Neural progenitor cell (in vitro differentiated cells): ENCODE data around the gene ZNF501. TPM values are rescaled to one million over a fixed set of nuclear protein-coding genes. Genes with fewer than 3 reads are reported as not detected.

Experiments used
- DNase-seq: peaks from one replicate; pipeline ENCODE4 v3.0.0-alpha.2; 2016; ENCODE audit warnings: low spot score
- H2AFZ ChIP-seq: fragments of 200-600 bp; sonication (generic); replicated peaks from 2 replicates; pipeline ENCODE4 v1.6.1; 2016; ENCODE audit warnings: antibody characterized with exemption
- H3F3A ChIP-seq: fragments of 200-600 bp; sonication (generic); 2 replicates; pipeline ENCODE4 v1.6.1; 2016; ENCODE audit warnings: antibody characterized with exemption, low read depth
- H3K27ac ChIP-seq: fragments of 200-600 bp; sonication (generic); 2 replicates; pipeline ENCODE4 v1.5.1; 2016; ENCODE audit warnings: mild to moderate bottlenecking
- H3K27me3 ChIP-seq: fragments of 200-600 bp; sonication (generic); 2 replicates; pipeline ENCODE4 v1.6.1; 2016; ENCODE audit warnings: mild to moderate bottlenecking, moderate library complexity
- H3K36me3 ChIP-seq: fragments of 200-600 bp; sonication (generic); 2 replicates; pipeline ENCODE4 v1.5.1; 2016
- H3K4me1 ChIP-seq: fragments of 200-600 bp; sonication (generic); 2 replicates; pipeline ENCODE4 v1.6.1; 2016; ENCODE audit warnings: mixed run types
- H3K4me2 ChIP-seq: fragments of 200-600 bp; sonication (generic); 2 replicates; pipeline ENCODE4 v1.6.1; 2016
- H3K4me3 ChIP-seq: fragments of 200-600 bp; sonication (generic); 2 replicates; pipeline ENCODE4 v1.5.1; 2016
- H3K79me2 ChIP-seq: fragments of 200-600 bp; sonication (generic); 2 replicates; pipeline ENCODE4 v1.6.1; 2016; ENCODE audit warnings: low read depth
- H3K9ac ChIP-seq: fragments of 200-600 bp; sonication (generic); 2 replicates; pipeline ENCODE4 v1.6.1; 2016
- H3K9me3 ChIP-seq: fragments of 200-600 bp; sonication (generic); 2 replicates; pipeline ENCODE4 v1.5.1; 2016; ENCODE audit warnings: low read depth
- H4K20me1 ChIP-seq: fragments of 200-600 bp; sonication (generic); 2 replicates; pipeline ENCODE4 v1.6.1; 2016; ENCODE audit warnings: low read depth
- H3K27ac Mint-ChIP-seq: 3 replicates; pipeline ENCODE4 v1.8.0; 2021; ENCODE audit warnings: mixed read lengths
- H3K27me3 Mint-ChIP-seq: 2 replicates; pipeline ENCODE4 v1.8.0; 2022; ENCODE audit warnings: low read depth, mild to moderate bottlenecking, inconsistent platforms, moderate library complexity, mixed read lengths; ENCODE audit not compliant: insufficient read depth
- H3K36me3 Mint-ChIP-seq: 3 replicates; pipeline ENCODE4 v1.8.0; 2021; ENCODE audit warnings: mixed read lengths
- H3K4me1 Mint-ChIP-seq: 3 replicates; pipeline ENCODE4 v1.8.0; 2021; ENCODE audit warnings: mixed read lengths
- H3K4me3 Mint-ChIP-seq: 3 replicates; pipeline ENCODE4 v1.8.0; 2021; ENCODE audit warnings: mild to moderate bottlenecking, moderate library complexity, mixed read lengths
- H3K9me3 Mint-ChIP-seq: 3 replicates; pipeline ENCODE4 v1.8.0; 2020; ENCODE audit warnings: mixed read lengths
- EZH2 ChIP-seq: fragments of 200-600 bp; sonication (generic); IDR thresholded peaks from 2 replicates; pipeline ENCODE4 v1.6.1; 2017; ENCODE audit warnings: antibody characterized with exemption, mild to moderate bottlenecking, moderate library complexity
- EZH2phosphoT487 ChIP-seq: fragments of 200-600 bp; sonication (generic); IDR thresholded peaks from 2 replicates; pipeline ENCODE4 v1.6.1; 2017; ENCODE audit warnings: antibody characterized with exemption
- total RNA-seq: library from RNA; depleted of rRNA; stranded (reverse); fragments of >200 nt; gene quantifications from 2 replicates; pipeline ENCODE4 v1.2.3, GENCODE V29; 2015; ENCODE audit warnings: low replicate concordance
- TF ChIP-seq, protein P1 (sequence below): fragments of 200-600 bp; sonication (generic); IDR thresholded peaks from 2 replicates; pipeline ENCODE4 v1.5.1; 2017; ENCODE audit warnings: antibody characterized with exemption, mild to moderate bottlenecking

The ZNF501 gene
- total RNA-seq, 1 donor from 2014 or later, result 12.6 TPM

- peaks cover 22% of the 10 kb centered on the region for H3K36me3 Mint-ChIP-seq
- H3K4me3 ChIP-seq, result peak overlapping the region; percentile 52
These were observed 44.2 kb upstream of the ZNF501 start for GRCh38 chr3:44685128-44685800.

DNA sequence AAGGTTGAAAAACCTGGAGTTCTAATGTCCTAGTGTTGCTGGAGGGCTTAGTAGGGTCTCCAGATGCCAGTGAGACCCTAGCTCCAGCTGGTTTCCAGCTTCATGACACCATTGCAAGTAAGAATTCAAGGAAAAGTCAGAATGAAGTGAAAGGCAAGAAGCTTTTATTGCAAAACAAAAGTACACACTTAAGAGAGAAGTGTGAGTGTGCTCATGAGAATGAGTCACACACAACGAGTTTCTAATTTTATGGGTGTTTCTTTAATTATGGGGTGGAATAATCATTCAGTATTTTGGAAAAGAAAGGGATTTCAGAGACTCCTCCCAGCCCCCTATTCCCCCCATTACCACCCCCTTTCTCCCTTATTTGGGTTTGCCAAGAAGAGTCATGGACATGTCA lies 41.5 kb upstream of the ZNF501 start:
- Mint-ChIP-seq H3K36me3 (peaks cover 20% of the 10 kb centered on the region), H3K9me3 (peaks cover 40% of the 10 kb centered on the region), H3K27me3 (peaks cover 7% of the 10 kb centered on the region), H3K4me3 (no peak overlapping the region), H3K27ac (no peak overlapping the region), H3K4me1 (peaks cover 3% of the 10 kb centered on the region)
- Histone ChIP-seq H3K79me2 (no peaks in the 10 kb centered on the region), H3K9ac (no peak overlapping the region), H3K9me3 (no peaks in the 10 kb centered on the region), H2AFZ (no peak overlapping the region), H3K4me2 (no peak overlapping the region), H3K36me3 (no peaks in the 10 kb centered on the region), H3K4me3 (no peak overlapping the region), H3K27me3 (peaks cover 6% of the 10 kb centered on the region), H4K20me1 (no peaks in the 10 kb centered on the region), H3K4me1 (no peaks in the 10 kb centered on the region), H3K27ac (no peak overlapping the region), H3F3A (no peaks in the 10 kb centered on the region)
- DNase-seq, result no peak
- TF ChIP-seq EZH2phosphoT487 (no peak), EZH2 (no peak)
- TF ChIP-seq, protein P1, sequence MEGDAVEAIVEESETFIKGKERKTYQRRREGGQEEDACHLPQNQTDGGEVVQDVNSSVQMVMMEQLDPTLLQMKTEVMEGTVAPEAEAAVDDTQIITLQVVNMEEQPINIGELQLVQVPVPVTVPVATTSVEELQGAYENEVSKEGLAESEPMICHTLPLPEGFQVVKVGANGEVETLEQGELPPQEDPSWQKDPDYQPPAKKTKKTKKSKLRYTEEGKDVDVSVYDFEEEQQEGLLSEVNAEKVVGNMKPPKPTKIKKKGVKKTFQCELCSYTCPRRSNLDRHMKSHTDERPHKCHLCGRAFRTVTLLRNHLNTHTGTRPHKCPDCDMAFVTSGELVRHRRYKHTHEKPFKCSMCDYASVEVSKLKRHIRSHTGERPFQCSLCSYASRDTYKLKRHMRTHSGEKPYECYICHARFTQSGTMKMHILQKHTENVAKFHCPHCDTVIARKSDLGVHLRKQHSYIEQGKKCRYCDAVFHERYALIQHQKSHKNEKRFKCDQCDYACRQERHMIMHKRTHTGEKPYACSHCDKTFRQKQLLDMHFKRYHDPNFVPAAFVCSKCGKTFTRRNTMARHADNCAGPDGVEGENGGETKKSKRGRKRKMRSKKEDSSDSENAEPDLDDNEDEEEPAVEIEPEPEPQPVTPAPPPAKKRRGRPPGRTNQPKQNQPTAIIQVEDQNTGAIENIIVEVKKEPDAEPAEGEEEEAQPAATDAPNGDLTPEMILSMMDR, result no peak

More at GRCh38 chr3:44685128-44685800, 44.2 kb upstream of the ZNF501 start:
- Mint-ChIP-seq H3K4me3 (peak overlapping the region; percentile 87), H3K27me3 (peaks cover 7% of the 10 kb centered on the region), H3K4me1 (peaks cover 3% of the 10 kb centered on the region), H3K27ac (peak overlapping the region; percentile 2), H3K9me3 (peaks cover 50% of the 10 kb centered on the region)
- H3K9me3 ChIP-seq, result no peaks in the 10 kb centered on the region
- no peaks in the 10 kb centered on the region for H3K4me1 ChIP-seq
- no peaks in the 10 kb centered on the region for H3F3A ChIP-seq
- TF ChIP-seq EZH2phosphoT487 (no peak), EZH2 (no peak)
- TF ChIP-seq, protein P1, result no peak
- H3K27me3 ChIP-seq, result no peaks in the 10 kb centered on the region
- H3K36me3 ChIP-seq, result no peaks in the 10 kb centered on the region
- no peak overlapping the region for H3K9ac ChIP-seq
- DNase-seq, result peak; percentile 75
- no peaks in the 10 kb centered on the region for H4K20me1 ChIP-seq
- H2AFZ ChIP-seq, result peak overlapping the region; percentile 17
- peak overlapping the region; percentile 60 for H3K4me2 ChIP-seq
- H3K79me2 ChIP-seq, result no peaks in the 10 kb centered on the region
- no peak overlapping the region for H3K27ac ChIP-seq

GRCh38 chr3:44712455-44713075 lies 16.9 kb upstream of the ZNF501 start, which contains the start of gene ZNF502:
Gene ZNF502, plus strand, starts transcription at chr3:44712660. Its CDS starts 7,602 bp downstream, at chr3:44720262.
- H3K4me2 ChIP-seq, result peak within 1 kb of the TSS; percentile 69
- peak within 1 kb of the TSS; percentile 75 for H3K4me3 ChIP-seq
- Mint-ChIP-seq H3K9me3 (peaks cover 30% of the 10 kb centered on the region), H3K4me1 (no peaks in the 10 kb centered on the region), H3K27ac (no peak within 1 kb of the TSS), H3K4me3 (peak within 1 kb of the TSS; percentile 82), H3K27me3 (peaks cover 6% of the 10 kb centered on the region), H3K36me3 (no peaks in the 10 kb centered on the region)
- no peaks in the 10 kb centered on the region for H3F3A ChIP-seq
- H3K36me3 ChIP-seq, result no peaks in the 10 kb centered on the region
- no peaks in the 10 kb centered on the region for H3K79me2 ChIP-seq
- DNase-seq, result peak; percentile 82
- no peaks in the 10 kb centered on the region for H4K20me1 ChIP-seq
- H3K27ac ChIP-seq, result no peak within 1 kb of the TSS
- TF ChIP-seq, protein P1, result peak; percentile 34
- TF ChIP-seq EZH2phosphoT487 (no peak), EZH2 (no peak)
- no peak within 1 kb of the TSS for H3K9ac ChIP-seq
- H3K4me1 ChIP-seq, result no peaks in the 10 kb centered on the region
- no peaks in the 10 kb centered on the region for H3K27me3 ChIP-seq
- peak within 1 kb of the TSS; percentile 98 for H2AFZ ChIP-seq
- H3K9me3 ChIP-seq, result peaks cover 14% of the 10 kb centered on the region
